Vagina (tissue), 2 donors: ENCODE measurements around the gene NFIX.

Experiments
- POLR2A ChIP-seq, 2 donors: fragments of 450-650 bp; IDR thresholded peaks; one replicate each; pipeline ENCODE4 v1.6.1; 2017; ENCODE audit warnings: antibody characterized with exemption in 2 of 2, mild to moderate bottlenecking in 2 of 2, moderate library complexity in 2 of 2
- TF ChIP-seq, protein P1 (sequence below), 3 experiments: fragments of 450-650 bp in 2 of 3; fragments of 200-600 bp in 1 of 3; sonication (generic) in 1 of 3; IDR thresholded peaks; one replicate each; pipeline ENCODE4 v1.5.1; 2017 to 2019; ENCODE audit warnings: antibody characterized with exemption in 3 of 3, mild to moderate bottlenecking in 2 of 3, moderate library complexity in 2 of 3

GRCh38 chr19:13025819-13026456, 30.7 kb downstream of the NFIX start:
- TF ChIP-seq, protein P1, sequence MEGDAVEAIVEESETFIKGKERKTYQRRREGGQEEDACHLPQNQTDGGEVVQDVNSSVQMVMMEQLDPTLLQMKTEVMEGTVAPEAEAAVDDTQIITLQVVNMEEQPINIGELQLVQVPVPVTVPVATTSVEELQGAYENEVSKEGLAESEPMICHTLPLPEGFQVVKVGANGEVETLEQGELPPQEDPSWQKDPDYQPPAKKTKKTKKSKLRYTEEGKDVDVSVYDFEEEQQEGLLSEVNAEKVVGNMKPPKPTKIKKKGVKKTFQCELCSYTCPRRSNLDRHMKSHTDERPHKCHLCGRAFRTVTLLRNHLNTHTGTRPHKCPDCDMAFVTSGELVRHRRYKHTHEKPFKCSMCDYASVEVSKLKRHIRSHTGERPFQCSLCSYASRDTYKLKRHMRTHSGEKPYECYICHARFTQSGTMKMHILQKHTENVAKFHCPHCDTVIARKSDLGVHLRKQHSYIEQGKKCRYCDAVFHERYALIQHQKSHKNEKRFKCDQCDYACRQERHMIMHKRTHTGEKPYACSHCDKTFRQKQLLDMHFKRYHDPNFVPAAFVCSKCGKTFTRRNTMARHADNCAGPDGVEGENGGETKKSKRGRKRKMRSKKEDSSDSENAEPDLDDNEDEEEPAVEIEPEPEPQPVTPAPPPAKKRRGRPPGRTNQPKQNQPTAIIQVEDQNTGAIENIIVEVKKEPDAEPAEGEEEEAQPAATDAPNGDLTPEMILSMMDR (IDR thresholded peaks at IDR 0.05) = no peak
- no peak for TF ChIP-seq POLR2A (IDR thresholded peaks at IDR 0.05)
